Caco-2 (cell line): ENCODE data around the gene SLITRK2. TPM values are rescaled to one million over a fixed set of nuclear protein-coding genes. Genes with fewer than 3 reads are reported as not detected.

Experiments
- BruUV-seq: library from RNA; stranded (reverse); fragments of 400-500 nt; replicated peaks from 2 replicates; lab custom pipeline; 2021; lab: Mats Ljungman, UMichigan
- CTCF ChIA-PET: fragments of 300-600 bp; sonication (Branson Sonifier 250); formaldehyde crosslinking; loops from one replicate; lab custom pipeline; 2022; ENCODE audit warnings: antibody characterized with exemption; lab: Charles Lee
- POLR2A ChIA-PET: fragments of 300-600 bp; sonication (Branson Sonifier 250); formaldehyde crosslinking; loops from one replicate; lab custom pipeline; 2022; ENCODE audit warnings: antibody characterized with exemption; lab: Charles Lee
- DNase-seq, 2 experiments: peaks; one replicate each; pipeline versions ENCODE4 v3.0.0 to v3.0.0-alpha.2; 2020 to 2022
- H3K27me3 ChIP-seq: replicated peaks from 2 replicates; pipeline ENCODE4 v1.6.0; 2011; ENCODE audit warnings: low read length; ENCODE audit not compliant: control insufficient read depth, insufficient read depth
- H3K36me3 ChIP-seq: 2 replicates; pipeline ENCODE4 v1.5.1; 2011; ENCODE audit warnings: low read length; ENCODE audit not compliant: control insufficient read depth, insufficient read depth
- H3K4me1 ChIP-seq: fragments of 250-450 bp; sonication (Bioruptor Pico); 2 replicates; pipeline ENCODE4 v1.5.1; 2020; ENCODE audit warnings: mild to moderate bottlenecking
- H3K4me3 ChIP-seq: 2 replicates; pipeline ENCODE4 v1.5.1; 2011; ENCODE audit warnings: low read depth, mild to moderate bottlenecking, control low read depth, low read length
- H3K9me3 ChIP-seq: fragments of 250-450 bp; sonication (Bioruptor Pico); 2 replicates; pipeline ENCODE4 v1.5.1; 2020; ENCODE audit warnings: mild to moderate bottlenecking, moderate library complexity
- H3K27ac Mint-ChIP-seq: one replicate; pipeline ENCODE4 v1.8.0; 2022; ENCODE audit warnings: mixed read lengths; ENCODE audit not compliant: unreplicated experiment
- H3K27me3 Mint-ChIP-seq: one replicate; pipeline ENCODE4 v1.8.0; 2022; ENCODE audit warnings: mixed read lengths; ENCODE audit not compliant: insufficient read depth, unreplicated experiment
- H3K36me3 Mint-ChIP-seq: one replicate; pipeline ENCODE4 v1.8.0; 2022; ENCODE audit warnings: mild to moderate bottlenecking, mixed read lengths; ENCODE audit not compliant: insufficient read depth, unreplicated experiment
- H3K4me1 Mint-ChIP-seq: one replicate; pipeline ENCODE4 v1.8.0; 2022; ENCODE audit warnings: low read depth, mixed read lengths; ENCODE audit not compliant: unreplicated experiment
- H3K4me3 Mint-ChIP-seq: one replicate; pipeline ENCODE4 v1.8.0; 2022; ENCODE audit warnings: mild to moderate bottlenecking, moderate library complexity, mixed read lengths; ENCODE audit not compliant: unreplicated experiment
- H3K9me3 Mint-ChIP-seq: one replicate; pipeline ENCODE4 v1.8.0; 2022; ENCODE audit warnings: mixed read lengths; ENCODE audit not compliant: unreplicated experiment
- intact Hi-C: fragments of 100-400 bp; cut with micrococcal nuclease; formaldehyde crosslinking; loops from one replicate; pipeline ENCODE4 v1.10.0; 2022; ENCODE audit not compliant: unreplicated experiment
- total RNA-seq: library from RNA; stranded (reverse); gene quantifications from 2 replicates; pipeline ENCODE4 v1.2.3, GENCODE V29; 2022
- TF ChIP-seq, protein P1 (sequence below), 2 experiments: fragments of 200-600 bp in 1 of 2; IDR thresholded peaks; 1 replicate in 1 of 2; 2 replicates in 1 of 2; pipeline versions ENCODE4 v1.5.1 to v1.8.0; 2011 to 2022; ENCODE audit warnings: antibody characterized with exemption in 1 of 2, control low read depth in 1 of 2, inconsistent platforms in 1 of 2, low read depth in 1 of 2, low read length in 1 of 2, mild to moderate bottlenecking in 1 of 2, moderate library complexity in 1 of 2; ENCODE audit not compliant: insufficient read depth in 1 of 2, severe bottlenecking in 1 of 2, unreplicated experiment in 1 of 2

SLITRK2 gene
- total RNA-seq, 1 experiment from 2014 or later: not detected

DNA sequence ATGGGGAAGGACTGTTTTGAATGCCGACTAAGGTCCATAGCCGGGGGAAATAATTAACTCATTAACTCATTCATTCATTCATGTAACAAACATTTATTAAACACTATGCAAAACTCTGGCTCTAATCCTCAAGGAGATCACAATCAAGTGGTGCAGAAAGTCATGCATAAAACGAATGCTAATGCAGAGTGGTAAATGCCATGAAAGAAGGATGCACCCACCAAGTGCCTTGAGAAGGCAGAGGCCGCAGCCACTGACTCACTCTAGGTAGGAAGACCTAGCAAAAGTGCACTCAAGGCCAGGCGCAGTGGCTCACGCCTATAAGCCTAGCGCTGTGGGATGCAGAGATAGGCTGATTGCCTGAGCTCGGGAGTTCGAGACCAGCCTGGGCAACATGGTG is 22.9 kb downstream of the SLITRK2 start:
- no peaks in the 10 kb centered on the region for H3K9me3 ChIP-seq
- H3K27ac Mint-ChIP-seq: no peak overlapping the region
- H3K4me1 ChIP-seq: no peaks in the 10 kb centered on the region
- no peaks in the 10 kb centered on the region for H3K27me3 Mint-ChIP-seq
- H3K4me1 Mint-ChIP-seq: no peaks in the 10 kb centered on the region
- intact Hi-C loops: no loop called here
- H3K36me3 ChIP-seq: no peaks in the 10 kb centered on the region
- BruUV-seq: no TSS peak
- H3K4me3 ChIP-seq: no peak overlapping the region
- H3K27me3 ChIP-seq: no peaks in the 10 kb centered on the region
- H3K4me3 Mint-ChIP-seq: no peak overlapping the region
- H3K9me3 Mint-ChIP-seq: no peaks in the 10 kb centered on the region
- ChIA-PET POLR2A (no interaction called here), CTCF (no interaction called here)
- DNase-seq: no peak
- H3K36me3 Mint-ChIP-seq: no peaks in the 10 kb centered on the region
- TF ChIP-seq, protein P1, sequence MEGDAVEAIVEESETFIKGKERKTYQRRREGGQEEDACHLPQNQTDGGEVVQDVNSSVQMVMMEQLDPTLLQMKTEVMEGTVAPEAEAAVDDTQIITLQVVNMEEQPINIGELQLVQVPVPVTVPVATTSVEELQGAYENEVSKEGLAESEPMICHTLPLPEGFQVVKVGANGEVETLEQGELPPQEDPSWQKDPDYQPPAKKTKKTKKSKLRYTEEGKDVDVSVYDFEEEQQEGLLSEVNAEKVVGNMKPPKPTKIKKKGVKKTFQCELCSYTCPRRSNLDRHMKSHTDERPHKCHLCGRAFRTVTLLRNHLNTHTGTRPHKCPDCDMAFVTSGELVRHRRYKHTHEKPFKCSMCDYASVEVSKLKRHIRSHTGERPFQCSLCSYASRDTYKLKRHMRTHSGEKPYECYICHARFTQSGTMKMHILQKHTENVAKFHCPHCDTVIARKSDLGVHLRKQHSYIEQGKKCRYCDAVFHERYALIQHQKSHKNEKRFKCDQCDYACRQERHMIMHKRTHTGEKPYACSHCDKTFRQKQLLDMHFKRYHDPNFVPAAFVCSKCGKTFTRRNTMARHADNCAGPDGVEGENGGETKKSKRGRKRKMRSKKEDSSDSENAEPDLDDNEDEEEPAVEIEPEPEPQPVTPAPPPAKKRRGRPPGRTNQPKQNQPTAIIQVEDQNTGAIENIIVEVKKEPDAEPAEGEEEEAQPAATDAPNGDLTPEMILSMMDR (IDR thresholded peaks at IDR 0.05; ENCODE audit: insufficient read depth in 1 of 2, low read depth in 1 of 2, low read length in 1 of 2, severe bottlenecking in 1 of 2, unreplicated experiment in 1 of 2): no peak

DNA sequence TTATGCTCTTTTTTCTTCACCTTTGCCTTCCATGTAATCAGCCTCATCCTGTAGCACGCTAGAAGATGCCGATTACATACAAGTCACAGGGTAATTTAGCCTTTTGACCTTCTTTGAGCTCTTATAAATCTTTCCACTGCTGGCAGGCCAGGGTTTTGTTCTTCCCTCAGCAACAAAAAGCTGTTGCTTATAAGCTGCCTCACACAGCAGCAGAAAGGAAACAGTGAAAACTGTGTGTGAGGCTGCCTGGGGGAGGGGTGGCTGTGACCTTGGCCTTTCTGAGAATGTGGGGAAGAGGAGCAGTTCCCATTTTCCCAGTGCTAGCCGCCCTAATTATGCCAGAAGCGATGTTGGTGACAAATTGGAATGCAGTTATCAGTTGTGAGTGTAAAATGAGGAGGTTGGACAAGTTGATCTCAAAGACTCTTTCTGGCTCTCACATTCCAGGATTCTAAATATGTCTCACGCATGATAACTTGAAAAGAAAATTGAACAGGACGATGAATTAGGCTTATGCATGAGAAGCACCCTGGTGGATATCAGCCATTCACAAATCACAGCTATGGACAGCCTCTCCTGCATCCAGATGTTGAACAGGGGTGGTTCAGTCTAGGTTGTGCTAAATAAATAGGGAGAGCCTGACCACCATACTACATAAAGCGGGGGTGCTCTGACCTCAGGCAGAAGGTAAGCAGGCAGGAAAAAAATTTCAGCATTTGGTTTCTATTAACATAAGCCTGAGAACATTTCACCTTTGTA is 25.7 kb downstream of the SLITRK2 start:
- no peak for DNase-seq
- Mint-ChIP-seq H3K36me3 (no peaks in the 10 kb centered on the region), H3K4me1 (no peaks in the 10 kb centered on the region), H3K4me3 (no peak overlapping the region), H3K9me3 (no peaks in the 10 kb centered on the region), H3K27me3 (no peaks in the 10 kb centered on the region), H3K27ac (no peak overlapping the region)
- Histone ChIP-seq H3K36me3 (no peaks in the 10 kb centered on the region), H3K4me3 (no peak overlapping the region), H3K4me1 (no peaks in the 10 kb centered on the region), H3K9me3 (no peaks in the 10 kb centered on the region), H3K27me3 (no peaks in the 10 kb centered on the region)
- ChIA-PET CTCF (no interaction called here), POLR2A (no interaction called here)
- intact Hi-C loops: no loop called here
- TF ChIP-seq, protein P1 (IDR thresholded peaks at IDR 0.05; ENCODE audit: insufficient read depth in 1 of 2, low read depth in 1 of 2, low read length in 1 of 2, severe bottlenecking in 1 of 2, unreplicated experiment in 1 of 2): no peak
- BruUV-seq: no TSS peak

- no peak for DNase-seq
- Histone ChIP-seq H3K9me3 (no peaks in the 10 kb centered on the region), H3K4me3 (no peak overlapping the region), H3K4me1 (no peaks in the 10 kb centered on the region), H3K27me3 (no peaks in the 10 kb centered on the region), H3K36me3 (no peaks in the 10 kb centered on the region)
- Mint-ChIP-seq H3K27me3 (no peaks in the 10 kb centered on the region), H3K27ac (no peak overlapping the region), H3K9me3 (no peaks in the 10 kb centered on the region), H3K4me1 (no peaks in the 10 kb centered on the region), H3K4me3 (no peak overlapping the region), H3K36me3 (no peaks in the 10 kb centered on the region)
- intact Hi-C loops: no loop called here
- POLR2A ChIA-PET: no interaction called here
- no TSS peak for BruUV-seq
- CTCF ChIA-PET: no interaction called here
- TF ChIP-seq, protein P1 (IDR thresholded peaks at IDR 0.05; ENCODE audit: insufficient read depth in 1 of 2, low read depth in 1 of 2, low read length in 1 of 2, severe bottlenecking in 1 of 2, unreplicated experiment in 1 of 2): no peak
Observed at GRCh38 chrX:145844886-145845285, 27.3 kb downstream of the SLITRK2 start.
